Endothelial cell (in vitro differentiated cells): Measurements from ENCODE around the gene LRRC8A. TPM values are rescaled to one million over a fixed set of nuclear protein-coding genes. Genes with fewer than 3 reads are reported as not detected.
A peak's percentile ranks its signal among the peaks of the same experiment; 100 is the strongest.

Experiments used
- DNase-seq: peaks from one replicate; pipeline ENCODE4 v3.0.0; 2021; ENCODE audit warnings: low spot score
- H3K27ac Mint-ChIP-seq: one replicate; pipeline ENCODE4 v1.8.0; 2021; ENCODE audit warnings: mixed read lengths, inconsistent platforms; ENCODE audit not compliant: unreplicated experiment
- H3K27me3 Mint-ChIP-seq: one replicate; pipeline ENCODE4 v1.8.0; 2021; ENCODE audit warnings: mild to moderate bottlenecking, moderate library complexity, mixed read lengths, inconsistent platforms; ENCODE audit not compliant: unreplicated experiment
- H3K36me3 Mint-ChIP-seq: one replicate; pipeline ENCODE4 v1.8.0; 2021; ENCODE audit warnings: mild to moderate bottlenecking, low read depth, mixed read lengths, inconsistent platforms; ENCODE audit not compliant: unreplicated experiment
- H3K4me1 Mint-ChIP-seq: one replicate; pipeline ENCODE4 v1.8.0; 2021; ENCODE audit warnings: mild to moderate bottlenecking, mixed read lengths, inconsistent platforms; ENCODE audit not compliant: unreplicated experiment
- H3K4me3 Mint-ChIP-seq: one replicate; pipeline ENCODE4 v1.8.0; 2021; ENCODE audit warnings: mild to moderate bottlenecking, mixed read lengths, inconsistent platforms; ENCODE audit not compliant: unreplicated experiment
- H3K9me3 Mint-ChIP-seq: one replicate; pipeline ENCODE4 v1.8.0; 2021; ENCODE audit warnings: mixed read lengths, inconsistent platforms; ENCODE audit not compliant: unreplicated experiment
- total RNA-seq: library from RNA; stranded (reverse); fragmentation: NEBNext Ultra II Directional; extraction: Animal tissue kit (Norgen Biotek cat#: 25700); gene quantifications from one replicate; pipeline ENCODE4 v1.2.1, GENCODE V29; 2021; ENCODE audit not compliant: unreplicated experiment
- TF ChIP-seq, protein P1 (sequence below): fragments of 200-600 bp; sonication (generic); IDR thresholded peaks from one replicate; pipeline ENCODE4 v1.5.0; 2021; ENCODE audit warnings: antibody characterized with exemption; ENCODE audit not compliant: unreplicated experiment

LRRC8A gene
- total RNA-seq, 1 donor from 2014 or later, result 54.3 TPM

DNA sequence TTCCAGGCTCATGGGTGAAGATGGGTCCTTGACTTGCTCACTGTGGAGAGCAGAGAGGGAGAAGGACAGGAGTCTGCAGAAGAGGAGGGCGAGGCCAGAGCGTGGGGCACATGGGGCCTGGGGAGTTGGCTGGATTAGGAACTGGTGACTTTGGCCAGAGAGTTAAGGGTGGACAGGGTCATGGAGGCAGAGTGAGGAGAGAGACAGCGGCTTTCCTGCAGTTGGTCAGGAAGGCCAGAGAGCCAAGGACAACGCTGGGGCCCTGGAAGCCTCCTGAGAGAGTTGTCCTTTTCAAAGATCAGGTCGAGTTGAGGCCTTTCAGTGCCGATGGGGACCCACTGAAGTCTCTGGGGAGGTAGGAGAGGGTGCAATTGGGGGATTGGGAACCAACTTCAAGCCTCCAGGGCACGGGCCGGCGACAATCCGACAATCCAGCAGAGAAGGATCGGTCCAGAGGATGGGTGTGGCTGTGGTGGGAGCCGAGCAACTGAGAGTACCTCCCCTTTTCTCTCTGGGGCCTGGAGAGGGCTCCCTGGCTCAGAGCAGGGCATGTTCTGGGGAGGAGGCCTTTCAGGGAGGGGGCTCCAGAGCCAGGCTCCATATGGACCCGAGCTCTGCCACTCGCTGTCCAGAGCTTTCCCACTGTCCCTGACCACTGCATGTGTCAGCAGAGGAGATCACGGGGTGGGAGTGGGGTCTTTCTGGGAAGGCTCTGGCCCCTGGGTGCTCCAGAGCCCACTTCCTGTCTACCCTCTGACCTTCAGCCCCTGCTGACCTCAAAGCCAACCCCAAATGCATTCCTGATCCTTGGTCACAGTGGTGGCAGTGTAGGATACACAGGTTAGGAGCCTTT is 31.3 kb downstream of the LRRC8A start:
- Mint-ChIP-seq H3K27me3 (peaks cover 14% of the 10 kb centered on the region), H3K4me3 (peak overlapping the region; percentile 71)
- DNase-seq, result no peak

DNA sequence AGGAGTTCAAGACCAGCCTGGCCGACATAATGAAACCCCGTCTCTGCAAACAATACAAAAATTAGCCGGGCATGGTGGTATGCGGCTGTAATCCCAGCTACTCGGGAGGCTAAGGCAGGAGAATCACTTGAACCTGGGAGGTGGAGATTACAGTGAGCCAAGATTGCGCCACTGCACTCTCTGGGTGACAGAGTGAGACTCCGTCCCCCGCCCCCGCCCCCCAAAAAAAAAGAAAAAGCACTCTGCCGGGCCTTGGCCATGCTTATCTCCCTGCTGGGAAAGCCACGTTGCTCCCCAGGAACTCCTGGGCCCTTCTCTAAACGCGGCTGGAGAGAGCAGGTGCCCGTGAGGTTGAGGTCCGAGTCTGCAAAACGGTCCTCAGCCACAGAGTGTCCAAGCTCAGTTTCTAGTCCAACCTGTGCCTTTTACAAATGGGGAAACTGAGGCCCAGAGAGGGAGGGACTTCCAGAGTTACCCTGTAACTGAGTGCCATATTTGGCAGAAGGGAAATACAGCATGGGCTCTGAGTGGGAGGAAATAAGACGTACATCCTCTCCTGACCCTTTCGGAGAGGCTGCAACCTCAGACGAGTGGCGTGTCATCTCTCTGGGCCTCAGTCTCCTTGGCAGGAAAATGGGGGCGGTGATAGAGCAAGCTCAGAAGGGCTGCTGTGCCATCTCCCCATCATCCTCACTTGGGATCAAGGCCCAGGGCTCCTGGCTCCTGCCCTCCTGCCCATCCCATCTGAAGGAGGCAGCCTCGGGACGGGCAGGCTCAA is 32.3 kb downstream of the LRRC8A start:
- Mint-ChIP-seq H3K4me1 (peaks cover 24% of the 10 kb centered on the region), H3K4me3 (no peak overlapping the region), H3K36me3 (peaks cover 22% of the 10 kb centered on the region), H3K27ac (no peak overlapping the region), H3K27me3 (peaks cover 14% of the 10 kb centered on the region), H3K9me3 (no peaks in the 10 kb centered on the region)
- DNase-seq, result no peak
- TF ChIP-seq, protein P1, sequence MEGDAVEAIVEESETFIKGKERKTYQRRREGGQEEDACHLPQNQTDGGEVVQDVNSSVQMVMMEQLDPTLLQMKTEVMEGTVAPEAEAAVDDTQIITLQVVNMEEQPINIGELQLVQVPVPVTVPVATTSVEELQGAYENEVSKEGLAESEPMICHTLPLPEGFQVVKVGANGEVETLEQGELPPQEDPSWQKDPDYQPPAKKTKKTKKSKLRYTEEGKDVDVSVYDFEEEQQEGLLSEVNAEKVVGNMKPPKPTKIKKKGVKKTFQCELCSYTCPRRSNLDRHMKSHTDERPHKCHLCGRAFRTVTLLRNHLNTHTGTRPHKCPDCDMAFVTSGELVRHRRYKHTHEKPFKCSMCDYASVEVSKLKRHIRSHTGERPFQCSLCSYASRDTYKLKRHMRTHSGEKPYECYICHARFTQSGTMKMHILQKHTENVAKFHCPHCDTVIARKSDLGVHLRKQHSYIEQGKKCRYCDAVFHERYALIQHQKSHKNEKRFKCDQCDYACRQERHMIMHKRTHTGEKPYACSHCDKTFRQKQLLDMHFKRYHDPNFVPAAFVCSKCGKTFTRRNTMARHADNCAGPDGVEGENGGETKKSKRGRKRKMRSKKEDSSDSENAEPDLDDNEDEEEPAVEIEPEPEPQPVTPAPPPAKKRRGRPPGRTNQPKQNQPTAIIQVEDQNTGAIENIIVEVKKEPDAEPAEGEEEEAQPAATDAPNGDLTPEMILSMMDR, result no peak

More for the DNA sequence above, 31.3 kb downstream of the LRRC8A start:
- Mint-ChIP-seq H3K27ac (peak overlapping the region; percentile 52), H3K4me1 (peaks cover 24% of the 10 kb centered on the region), H3K36me3 (peaks cover 29% of the 10 kb centered on the region), H3K9me3 (no peaks in the 10 kb centered on the region)
- TF ChIP-seq, protein P1, result no peak

GRCh38 chr9:128916204-128916603 is 34.3 kb downstream of the LRRC8A start:
- Mint-ChIP-seq H3K36me3 (peaks cover 15% of the 10 kb centered on the region), H3K4me3 (no peak overlapping the region), H3K9me3 (no peaks in the 10 kb centered on the region), H3K27me3 (peaks cover 14% of the 10 kb centered on the region), H3K27ac (no peak overlapping the region), H3K4me1 (peaks cover 18% of the 10 kb centered on the region)
- DNase-seq, result no peak
- TF ChIP-seq, protein P1, result no peak

GRCh38 chr9:128916745-128917144 is 34.8 kb downstream of the LRRC8A start:
- H3K36me3 Mint-ChIP-seq, result peaks cover 15% of the 10 kb centered on the region

More at GRCh38 chr9:128916745-128917144, 34.8 kb downstream of the LRRC8A start:
- H3K4me1 Mint-ChIP-seq, result peaks cover 16% of the 10 kb centered on the region
- TF ChIP-seq, protein P1, result no peak
- no peak overlapping the region for H3K27ac Mint-ChIP-seq
- H3K4me3 Mint-ChIP-seq, result no peak overlapping the region
- H3K27me3 Mint-ChIP-seq, result peaks cover 14% of the 10 kb centered on the region
- no peak for DNase-seq
- H3K9me3 Mint-ChIP-seq, result no peaks in the 10 kb centered on the region
